HL-60 (cell line): ENCODE results near the gene TMEM108.

Source experiments
- DNase-seq, 2 experiments: peaks; one replicate each; pipeline ENCODE4 v3.0.0-alpha.2; 2010 to 2020; ENCODE audit warnings: low read depth in 1 of 2, low spot score in 1 of 2
- H3K27ac ChIP-seq: fragments of 250-450 bp; sonication (Bioruptor Pico); replicated peaks from 2 replicates; pipeline ENCODE4 v1.5.1; 2020; ENCODE audit warnings: mild to moderate bottlenecking, moderate library complexity
- H3K27me3 ChIP-seq: fragments of 250-450 bp; sonication (Bioruptor Pico); 2 replicates; pipeline ENCODE4 v1.5.1; 2021; ENCODE audit warnings: mild to moderate bottlenecking, moderate library complexity; ENCODE audit not compliant: insufficient read depth, poor library complexity, severe bottlenecking
- H3K4me3 ChIP-seq: replicated peaks from 2 replicates; pipeline ENCODE4 v1.5.1; 2011; ENCODE audit warnings: mild to moderate bottlenecking, control low read depth, low read length; ENCODE audit not compliant: insufficient read depth
- GABPA ChIP-seq: IDR thresholded peaks from 2 replicates; pipeline ENCODE4 v1.6.1; 2012; ENCODE audit warnings: low read depth
- POLR2AphosphoS5 ChIP-seq: IDR thresholded peaks from 2 replicates; pipeline ENCODE4 v1.6.1; 2012; ENCODE audit warnings: low read depth
- REST ChIP-seq: IDR thresholded peaks from 2 replicates; pipeline ENCODE4 v1.6.1; 2012; ENCODE audit warnings: low read depth; ENCODE audit not compliant: insufficient replicate concordance
- SPI1 ChIP-seq: IDR thresholded peaks from 2 replicates; pipeline ENCODE4 v1.6.1; 2012; ENCODE audit warnings: low read depth, mild to moderate bottlenecking, borderline replicate concordance
- TF ChIP-seq, protein P1 (sequence below): IDR thresholded peaks from one replicate; pipeline ENCODE4 v1.5.1; 2011; ENCODE audit warnings: low read length, control low read depth, inconsistent platforms; ENCODE audit not compliant: insufficient read depth

TMEM108 gene

GRCh38 chr3:133159498-133160475 lies 121.6 kb downstream of the TMEM108 start:
- no peak overlapping the region for H3K27ac ChIP-seq
- no peak overlapping the region for H3K4me3 ChIP-seq
- TF ChIP-seq SPI1 (peak; percentile 61; the same call in 1 of the 2 replicates), GABPA (no peak)
- H3K27me3 ChIP-seq = no peaks in the 10 kb centered on the region
- peak; percentile 8 to 13 for DNase-seq

DNA sequence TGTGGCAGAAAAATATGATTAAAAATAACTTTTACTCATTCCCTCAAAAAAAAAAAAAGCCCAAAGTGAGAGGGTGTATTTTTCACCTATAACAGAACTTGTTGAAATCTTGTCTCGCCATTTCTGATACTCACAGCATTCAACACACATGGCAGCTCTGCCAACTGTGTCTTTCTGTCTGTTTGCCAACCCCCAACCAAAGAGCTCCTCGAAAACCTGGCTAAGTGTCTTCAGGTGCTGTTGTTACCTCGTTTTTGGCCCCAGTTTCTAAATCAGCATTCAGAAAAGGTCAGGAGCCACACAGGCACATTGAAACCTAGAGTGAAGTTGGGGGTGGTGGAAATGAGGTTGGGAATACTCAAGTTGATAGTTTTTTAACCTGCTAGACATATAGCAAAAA lies 123.5 kb downstream of the TMEM108 start:
- no peak for DNase-seq
- no peaks in the 10 kb centered on the region for H3K27me3 ChIP-seq
- H3K4me3 ChIP-seq = no peak overlapping the region
- no peak overlapping the region for H3K27ac ChIP-seq
- TF ChIP-seq, protein P1, sequence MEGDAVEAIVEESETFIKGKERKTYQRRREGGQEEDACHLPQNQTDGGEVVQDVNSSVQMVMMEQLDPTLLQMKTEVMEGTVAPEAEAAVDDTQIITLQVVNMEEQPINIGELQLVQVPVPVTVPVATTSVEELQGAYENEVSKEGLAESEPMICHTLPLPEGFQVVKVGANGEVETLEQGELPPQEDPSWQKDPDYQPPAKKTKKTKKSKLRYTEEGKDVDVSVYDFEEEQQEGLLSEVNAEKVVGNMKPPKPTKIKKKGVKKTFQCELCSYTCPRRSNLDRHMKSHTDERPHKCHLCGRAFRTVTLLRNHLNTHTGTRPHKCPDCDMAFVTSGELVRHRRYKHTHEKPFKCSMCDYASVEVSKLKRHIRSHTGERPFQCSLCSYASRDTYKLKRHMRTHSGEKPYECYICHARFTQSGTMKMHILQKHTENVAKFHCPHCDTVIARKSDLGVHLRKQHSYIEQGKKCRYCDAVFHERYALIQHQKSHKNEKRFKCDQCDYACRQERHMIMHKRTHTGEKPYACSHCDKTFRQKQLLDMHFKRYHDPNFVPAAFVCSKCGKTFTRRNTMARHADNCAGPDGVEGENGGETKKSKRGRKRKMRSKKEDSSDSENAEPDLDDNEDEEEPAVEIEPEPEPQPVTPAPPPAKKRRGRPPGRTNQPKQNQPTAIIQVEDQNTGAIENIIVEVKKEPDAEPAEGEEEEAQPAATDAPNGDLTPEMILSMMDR = no peak
- TF ChIP-seq SPI1 (no peak), POLR2AphosphoS5 (no peak), REST (no peak), GABPA (no peak)

DNA sequence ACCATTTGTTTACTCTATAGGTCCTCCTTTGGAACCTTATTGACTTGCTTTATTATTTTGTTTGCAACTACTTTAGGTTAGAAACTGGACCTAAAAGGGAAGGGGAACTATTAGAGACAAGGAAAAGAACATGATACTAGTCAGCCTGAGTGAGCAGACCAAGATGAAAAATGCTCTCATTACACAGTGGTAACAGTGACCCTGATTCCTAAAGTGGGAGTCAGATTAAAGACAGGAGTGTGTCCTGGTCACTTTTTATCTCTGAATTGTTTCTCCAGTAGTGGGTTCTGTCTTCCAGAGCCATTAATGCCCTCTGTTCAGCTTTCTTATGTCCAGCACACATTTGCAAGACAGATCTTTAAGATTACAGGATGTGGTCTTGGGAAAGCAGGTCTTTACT lies 124.1 kb downstream of the TMEM108 start:
- no peak overlapping the region for H3K27ac ChIP-seq
- H3K4me3 ChIP-seq = no peak overlapping the region
- no peaks in the 10 kb centered on the region for H3K27me3 ChIP-seq
- no peak for DNase-seq
- no peak for TF ChIP-seq SPI1
- TF ChIP-seq, protein P1 = no peak
- no peak for TF ChIP-seq GABPA
- no peak for TF ChIP-seq POLR2AphosphoS5
- TF ChIP-seq REST = no peak

DNA sequence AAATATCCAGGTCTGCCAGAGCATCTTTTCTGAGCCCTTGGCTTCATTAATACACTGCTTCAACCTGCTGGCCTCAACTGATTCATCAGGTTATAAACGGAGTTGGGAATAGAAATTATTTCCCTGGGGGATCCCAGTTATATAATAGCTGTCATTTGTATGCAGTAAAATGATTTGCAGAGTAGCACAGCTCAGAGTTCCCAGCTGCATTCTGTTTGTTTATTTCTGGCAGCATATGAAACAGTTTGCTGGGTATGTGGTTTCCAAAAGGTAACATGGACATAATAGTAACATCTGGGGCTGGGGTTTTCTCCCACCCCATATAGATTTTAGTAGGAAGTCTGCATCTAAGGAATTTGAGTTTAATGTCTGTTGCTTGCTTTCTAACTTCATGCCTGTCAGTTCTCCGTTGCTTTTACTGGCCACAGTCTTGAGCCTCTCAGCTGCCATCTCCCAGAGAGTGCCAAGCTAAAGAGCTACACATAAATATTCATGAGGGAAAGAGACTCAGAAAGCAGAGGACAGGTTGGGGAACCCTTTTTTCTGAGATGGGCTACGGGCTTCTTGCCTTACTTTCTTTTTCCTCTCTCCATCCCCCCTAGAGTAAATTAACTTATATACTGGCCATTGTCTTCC lies 124.6 kb downstream of the TMEM108 start:
- DNase-seq = no peak
- H3K27ac ChIP-seq = no peak overlapping the region
- H3K4me3 ChIP-seq = no peak overlapping the region
- no peaks in the 10 kb centered on the region for H3K27me3 ChIP-seq
- TF ChIP-seq POLR2AphosphoS5 = no peak
- no peak for TF ChIP-seq GABPA
- TF ChIP-seq, protein P1 = no peak
- no peak for TF ChIP-seq SPI1
- no peak for TF ChIP-seq REST
